H1 (cell line): Measurements from ENCODE around the gene THAP7.

Source experiments
- EP300 ChIP-seq, 2 experiments: IDR thresholded peaks; 1 replicate in 1 of 2; 2 replicates in 1 of 2; pipeline ENCODE4 v1.6.1; 2011 to 2012; ENCODE audit warnings: low read depth in 2 of 2, low read length in 2 of 2, mild to moderate bottlenecking in 2 of 2, borderline replicate concordance in 1 of 2, inconsistent platforms in 1 of 2, moderate library complexity in 1 of 2
- JUND ChIP-seq: IDR thresholded peaks from 2 replicates; pipeline ENCODE4 v1.6.1; 2011; ENCODE audit warnings: mild to moderate bottlenecking, improper control_type of control experiment, low read length
- RXRA ChIP-seq: IDR thresholded peaks from 2 replicates; pipeline ENCODE4 v1.6.1; 2011; ENCODE audit warnings: low read depth, mild to moderate bottlenecking, low read length, moderate library complexity; ENCODE audit not compliant: insufficient read depth
- SAP30 ChIP-seq: fragments of 300-600 bp; sonication (generic); IDR thresholded peaks from 2 replicates; pipeline ENCODE4 v1.7.1; 2012; ENCODE audit warnings: low read length, moderate library complexity, mild to moderate bottlenecking, inconsistent platforms; ENCODE audit not compliant: insufficient read depth, insufficient replicate concordance
- TF ChIP-seq, protein P1 (sequence below), 3 experiments: IDR thresholded peaks; 1 replicate in 2 of 3; 2 replicates in 1 of 3; pipeline versions ENCODE4 v1.5.1 to v1.6.1; 2011; ENCODE audit warnings: low read length in 3 of 3, mild to moderate bottlenecking in 3 of 3, inconsistent platforms in 2 of 3, low read depth in 1 of 3, moderate library complexity in 1 of 3; ENCODE audit not compliant: insufficient read depth in 1 of 3; ENCODE audit errors: control extremely low read depth in 1 of 3

- TF ChIP-seq EP300 (IDR thresholded peaks at IDR 0.05; ENCODE audit: borderline replicate concordance in 1 of 2, low read depth in 2 of 2, low read length in 2 of 2) (no peak), JUND (no peak), SAP30 (no peak), RXRA (no peak)
- TF ChIP-seq, protein P1, sequence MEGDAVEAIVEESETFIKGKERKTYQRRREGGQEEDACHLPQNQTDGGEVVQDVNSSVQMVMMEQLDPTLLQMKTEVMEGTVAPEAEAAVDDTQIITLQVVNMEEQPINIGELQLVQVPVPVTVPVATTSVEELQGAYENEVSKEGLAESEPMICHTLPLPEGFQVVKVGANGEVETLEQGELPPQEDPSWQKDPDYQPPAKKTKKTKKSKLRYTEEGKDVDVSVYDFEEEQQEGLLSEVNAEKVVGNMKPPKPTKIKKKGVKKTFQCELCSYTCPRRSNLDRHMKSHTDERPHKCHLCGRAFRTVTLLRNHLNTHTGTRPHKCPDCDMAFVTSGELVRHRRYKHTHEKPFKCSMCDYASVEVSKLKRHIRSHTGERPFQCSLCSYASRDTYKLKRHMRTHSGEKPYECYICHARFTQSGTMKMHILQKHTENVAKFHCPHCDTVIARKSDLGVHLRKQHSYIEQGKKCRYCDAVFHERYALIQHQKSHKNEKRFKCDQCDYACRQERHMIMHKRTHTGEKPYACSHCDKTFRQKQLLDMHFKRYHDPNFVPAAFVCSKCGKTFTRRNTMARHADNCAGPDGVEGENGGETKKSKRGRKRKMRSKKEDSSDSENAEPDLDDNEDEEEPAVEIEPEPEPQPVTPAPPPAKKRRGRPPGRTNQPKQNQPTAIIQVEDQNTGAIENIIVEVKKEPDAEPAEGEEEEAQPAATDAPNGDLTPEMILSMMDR (IDR thresholded peaks at IDR 0.05; ENCODE audit: control extremely low read depth in 1 of 3, insufficient read depth in 1 of 3, low read depth in 1 of 3, low read length in 3 of 3), result no peak
Observed at GRCh38 chr22:21047035-21047661, 45.2 kb upstream of the THAP7 start.
